Measurements from ENCODE around the gene ALDH1L1.

Gene ALDH1L1

DNA sequence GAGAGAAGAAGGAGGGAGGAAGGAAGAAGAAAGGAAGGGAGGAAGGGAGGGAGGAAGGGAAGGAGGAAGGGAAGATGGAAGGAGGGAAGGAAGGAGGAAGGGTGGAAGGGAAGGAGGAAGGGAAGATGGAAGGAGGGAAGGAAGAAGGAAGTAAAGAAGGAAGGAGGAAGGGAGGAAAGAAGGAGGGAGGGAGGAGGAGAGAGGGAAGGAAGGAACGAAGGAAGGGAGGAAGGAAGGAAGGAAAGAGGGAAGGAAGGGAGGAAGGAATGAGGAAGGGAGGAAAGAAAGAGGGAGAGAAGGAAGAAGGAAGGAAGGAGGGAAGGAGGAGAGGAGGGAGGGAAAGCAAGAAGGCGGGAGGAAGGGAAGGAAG lies 31.8 kb upstream of the ALDH1L1 start:
- Histone ChIP-seq H3K27ac (no peak overlapping the region), H3K9me3 (ENCODE audit: severe bottlenecking) (no peaks in the 10 kb centered on the region), H3K4me3 (ENCODE audit: low read depth, low read length) (peak overlapping the region; percentile 60; the same call in 1 of the 2 replicates), H3K36me3 (no peaks in the 10 kb centered on the region), H3K27me3 (ENCODE audit: insufficient read depth, low read depth, severe bottlenecking) (no peaks in the 10 kb centered on the region)
- DNase-seq, result no peak
- TF ChIP-seq, protein P1, sequence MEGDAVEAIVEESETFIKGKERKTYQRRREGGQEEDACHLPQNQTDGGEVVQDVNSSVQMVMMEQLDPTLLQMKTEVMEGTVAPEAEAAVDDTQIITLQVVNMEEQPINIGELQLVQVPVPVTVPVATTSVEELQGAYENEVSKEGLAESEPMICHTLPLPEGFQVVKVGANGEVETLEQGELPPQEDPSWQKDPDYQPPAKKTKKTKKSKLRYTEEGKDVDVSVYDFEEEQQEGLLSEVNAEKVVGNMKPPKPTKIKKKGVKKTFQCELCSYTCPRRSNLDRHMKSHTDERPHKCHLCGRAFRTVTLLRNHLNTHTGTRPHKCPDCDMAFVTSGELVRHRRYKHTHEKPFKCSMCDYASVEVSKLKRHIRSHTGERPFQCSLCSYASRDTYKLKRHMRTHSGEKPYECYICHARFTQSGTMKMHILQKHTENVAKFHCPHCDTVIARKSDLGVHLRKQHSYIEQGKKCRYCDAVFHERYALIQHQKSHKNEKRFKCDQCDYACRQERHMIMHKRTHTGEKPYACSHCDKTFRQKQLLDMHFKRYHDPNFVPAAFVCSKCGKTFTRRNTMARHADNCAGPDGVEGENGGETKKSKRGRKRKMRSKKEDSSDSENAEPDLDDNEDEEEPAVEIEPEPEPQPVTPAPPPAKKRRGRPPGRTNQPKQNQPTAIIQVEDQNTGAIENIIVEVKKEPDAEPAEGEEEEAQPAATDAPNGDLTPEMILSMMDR (IDR thresholded peaks at IDR 0.05; ENCODE audit: low read depth, low read length), result no peak

DNA sequence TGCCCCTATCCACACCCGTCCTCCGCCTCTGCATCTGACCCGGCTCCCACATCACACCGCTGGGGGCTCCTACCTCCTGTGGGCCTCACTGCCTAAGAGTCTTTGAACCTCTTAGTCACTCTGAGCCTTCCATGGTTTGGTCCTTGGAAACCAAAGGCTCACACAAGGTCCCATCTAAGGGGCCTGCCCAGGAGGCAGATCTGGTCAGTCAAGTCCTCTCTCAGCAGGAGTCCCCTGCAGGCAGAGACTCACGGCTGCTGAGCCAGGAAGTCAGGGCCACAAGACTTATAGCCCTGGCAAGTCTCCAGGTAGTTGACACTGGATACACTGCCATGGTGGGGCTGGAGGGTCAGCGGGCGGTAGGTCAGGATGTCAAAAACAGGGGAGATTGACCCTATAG lies 31.2 kb upstream of the ALDH1L1 start:
- no peaks in the 10 kb centered on the region for H3K36me3 ChIP-seq
- no peaks in the 10 kb centered on the region for H3K27me3 ChIP-seq (ENCODE audit: insufficient read depth, low read depth, severe bottlenecking)
- H3K4me3 ChIP-seq (ENCODE audit: low read depth, low read length), result no peak overlapping the region
- H3K27ac ChIP-seq, result no peak overlapping the region
- DNase-seq, result no peak
- TF ChIP-seq, protein P1 (IDR thresholded peaks at IDR 0.05; ENCODE audit: low read depth, low read length), result no peak
- no peaks in the 10 kb centered on the region for H3K9me3 ChIP-seq (ENCODE audit: severe bottlenecking)

DNA sequence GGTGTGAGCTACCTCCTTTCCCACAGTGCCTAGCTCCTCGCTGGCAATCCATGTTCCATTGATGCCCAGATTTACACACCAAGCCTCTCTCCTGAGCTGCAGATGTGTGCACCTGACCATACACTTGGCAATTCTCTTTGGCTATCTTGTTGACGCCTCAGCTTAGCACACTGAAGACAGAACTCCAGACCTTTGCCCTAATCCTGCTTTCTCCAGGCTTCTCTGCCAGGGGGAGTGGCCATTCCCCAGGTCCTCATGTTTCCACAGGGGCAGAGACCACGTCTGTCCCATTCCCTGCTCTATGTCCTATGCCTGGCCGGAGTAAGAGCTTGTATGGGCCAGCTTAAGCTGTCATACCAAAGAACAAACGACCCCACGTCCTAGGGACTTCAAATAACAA lies 30.2 kb upstream of the ALDH1L1 start:
- Histone ChIP-seq H3K27ac (no peak overlapping the region), H3K4me3 (ENCODE audit: low read depth, low read length) (no peak overlapping the region), H3K9me3 (ENCODE audit: severe bottlenecking) (no peaks in the 10 kb centered on the region), H3K36me3 (no peaks in the 10 kb centered on the region), H3K27me3 (ENCODE audit: insufficient read depth, low read depth, severe bottlenecking) (no peaks in the 10 kb centered on the region)
- TF ChIP-seq, protein P1 (IDR thresholded peaks at IDR 0.05; ENCODE audit: low read depth, low read length), result no peak
- no peak for DNase-seq

DNA sequence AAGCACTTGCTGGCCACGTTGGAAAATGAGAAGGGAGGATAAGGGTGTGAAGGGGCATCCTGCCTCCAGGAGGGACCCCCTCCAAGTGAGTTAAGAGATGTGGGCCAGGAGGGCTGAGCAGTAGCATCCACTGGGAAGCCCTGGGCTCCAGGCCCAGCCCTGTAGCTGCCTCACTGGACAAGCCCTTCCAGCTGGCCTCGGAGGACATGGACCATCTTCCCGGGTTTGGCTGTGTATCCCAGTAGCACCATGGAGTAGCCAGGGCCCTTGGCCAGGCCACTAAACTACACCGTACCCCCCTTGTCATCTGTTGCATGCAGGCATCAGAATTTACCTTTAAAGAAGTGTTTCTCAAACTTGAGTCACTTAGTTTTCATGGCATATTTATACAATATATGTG lies 29.4 kb upstream of the ALDH1L1 start:
- H3K4me3 ChIP-seq (ENCODE audit: low read depth, low read length), result no peak overlapping the region
- TF ChIP-seq, protein P1 (IDR thresholded peaks at IDR 0.05; ENCODE audit: low read depth, low read length), result no peak
- no peaks in the 10 kb centered on the region for H3K9me3 ChIP-seq (ENCODE audit: severe bottlenecking)
- no peak overlapping the region for H3K27ac ChIP-seq
- no peak for DNase-seq
- no peaks in the 10 kb centered on the region for H3K27me3 ChIP-seq (ENCODE audit: insufficient read depth, low read depth, severe bottlenecking)
- H3K36me3 ChIP-seq, result no peaks in the 10 kb centered on the region

- no peak overlapping the region for H3K4me3 ChIP-seq (ENCODE audit: low read depth, low read length)
- H3K36me3 ChIP-seq, result no peaks in the 10 kb centered on the region
- no peaks in the 10 kb centered on the region for H3K9me3 ChIP-seq (ENCODE audit: severe bottlenecking)
- H3K27ac ChIP-seq, result no peak overlapping the region
- H3K27me3 ChIP-seq (ENCODE audit: insufficient read depth, low read depth, severe bottlenecking), result no peaks in the 10 kb centered on the region
- DNase-seq, result no peak
- TF ChIP-seq, protein P1 (IDR thresholded peaks at IDR 0.05; ENCODE audit: low read depth, low read length), result no peak
Measured at GRCh38 chr3:126208606-126209256, 28.3 kb upstream of the ALDH1L1 start.

- Histone ChIP-seq H3K27ac (no peak overlapping the region), H3K36me3 (no peaks in the 10 kb centered on the region), H3K27me3 (ENCODE audit: insufficient read depth, low read depth, severe bottlenecking) (no peaks in the 10 kb centered on the region), H3K9me3 (ENCODE audit: severe bottlenecking) (no peaks in the 10 kb centered on the region), H3K4me3 (ENCODE audit: low read depth, low read length) (no peak overlapping the region)
- TF ChIP-seq, protein P1 (IDR thresholded peaks at IDR 0.05; ENCODE audit: low read depth, low read length), result no peak
- no peak for DNase-seq
Measured at GRCh38 chr3:126208182-126208581, 27.8 kb upstream of the ALDH1L1 start.

All from WERI-Rb-1 (cell line).